ENCODE results near the gene TEX28. TPM values are rescaled to one million over a fixed set of nuclear protein-coding genes. Genes with fewer than 3 reads are reported as not detected.

TEX28 gene
- total RNA-seq, 5 donors from 2014 or later (not counting 1 experiment from before 2014, with no cell fraction given) = not detected

GRCh38 chrX:154333116-154333515 is 38.2 kb upstream of the TEX28 start:
- Mint-ChIP-seq H3K36me3 (no peaks in the 10 kb centered on the region), H3K4me1 (peaks cover 17 to 39% (median 29%) of the 10 kb centered on the region in 3 donors), H3K27ac (no peak overlapping the region), H3K4me3 (no peak overlapping the region), H3K9me3 (no peaks in the 10 kb centered on the region), H3K27me3 (peaks cover 0 to 3% of the 10 kb centered on the region in 2 donors)
- H3K9me3 ChIP-seq = no peaks in the 10 kb centered on the region
- H3K36me3 ChIP-seq (ENCODE audit: control insufficient read depth in 2 of 2, extremely low read depth in 1 of 2, insufficient read depth in 1 of 2, low read length in 1 of 2) = no peaks in the 10 kb centered on the region
- H3K4me1 ChIP-seq (ENCODE audit: control insufficient read depth in 1 of 2, extremely low read depth in 1 of 2, insufficient read depth in 2 of 2, low read length in 2 of 2) = peaks cover 0 to 29% of the 10 kb centered on the region in 2 experiments
- ChIA-PET POLR2A (no interaction called here), CTCF (interaction anchor here in 1 of 2 donors (0.6 kb wide), 1 partner anchor 384 kb away, joined by 3 read pairs; no protein-coding TSS in a partner anchor)
- no peak overlapping the region for H3K27ac ChIP-seq (ENCODE audit: low read length)
- no peaks in the 10 kb centered on the region for H3K27me3 ChIP-seq (replicated peaks in 1 of 2; ENCODE audit: control insufficient read depth in 2 of 2, extremely low read depth in 1 of 2, insufficient read depth in 2 of 2, low read length in 1 of 2)
- no CpG with 5 or more reads among the region's 9 CpGs for WGBS (ENCODE audit: insufficient coverage)
- no peak overlapping the region for H3K4me3 ChIP-seq (ENCODE audit: control insufficient read depth in 1 of 2, extremely low read depth in 1 of 2, low read length in 1 of 2)
- no peak for ATAC-seq (replicated peaks in 1 of 4)
- DNase-seq = no peak

GRCh38 chrX:154332561-154332960 is 37.6 kb upstream of the TEX28 start:
- H3K4me1 ChIP-seq (ENCODE audit: control insufficient read depth in 1 of 2, extremely low read depth in 1 of 2, insufficient read depth in 2 of 2, low read length in 2 of 2) = peaks cover 5 to 35% of the 10 kb centered on the region in 2 experiments
- no peak overlapping the region for H3K27ac ChIP-seq (ENCODE audit: low read length)
- H3K4me3 ChIP-seq (ENCODE audit: control insufficient read depth in 1 of 2, extremely low read depth in 1 of 2, low read length in 1 of 2) = no peak overlapping the region
- no peaks in the 10 kb centered on the region for H3K27me3 ChIP-seq (replicated peaks in 1 of 2; ENCODE audit: control insufficient read depth in 2 of 2, extremely low read depth in 1 of 2, insufficient read depth in 2 of 2, low read length in 1 of 2)
- no CpG with 5 or more reads among the region's 29 CpGs for WGBS (ENCODE audit: insufficient coverage)
- CTCF ChIA-PET = interaction anchor here in 1 of 2 donors (0.6 kb wide), 1 partner anchor 385 kb away, joined by 3 read pairs; no protein-coding TSS in a partner anchor
- Mint-ChIP-seq H3K4me3 (no peak overlapping the region), H3K27me3 (peaks cover 0 to 3% of the 10 kb centered on the region in 2 donors), H3K27ac (no peak overlapping the region), H3K4me1 (peaks cover 23 to 45% (median 35%) of the 10 kb centered on the region in 3 donors), H3K9me3 (no peaks in the 10 kb centered on the region), H3K36me3 (no peaks in the 10 kb centered on the region)
- DNase-seq = no peak
- no peaks in the 10 kb centered on the region for H3K9me3 ChIP-seq
- no peaks in the 10 kb centered on the region for H3K36me3 ChIP-seq (ENCODE audit: control insufficient read depth in 2 of 2, extremely low read depth in 1 of 2, insufficient read depth in 1 of 2, low read length in 1 of 2)
- POLR2A ChIA-PET = no interaction called here
- ATAC-seq (replicated peaks in 1 of 4) = no peak

DNA sequence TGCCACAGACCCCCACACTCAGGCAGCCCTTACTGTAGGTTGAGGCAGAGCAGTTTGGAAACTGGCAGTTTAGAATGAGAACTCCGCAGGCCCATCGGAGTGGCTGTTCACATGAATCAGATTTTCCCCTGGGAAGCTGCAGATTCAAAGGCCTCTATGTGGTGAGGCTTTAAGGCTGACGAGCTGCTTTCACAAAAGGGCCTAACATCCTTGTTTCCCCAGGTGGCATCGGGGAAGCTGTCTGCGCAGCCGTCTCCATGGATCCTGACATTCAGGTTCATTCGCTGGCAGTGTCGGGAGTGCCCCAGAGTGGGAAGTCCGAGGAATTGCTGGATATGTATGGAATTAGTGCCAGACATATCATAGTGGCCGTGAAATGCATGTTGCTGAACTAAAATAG is 34.4 kb upstream of the TEX28 start:
- H3K27ac Mint-ChIP-seq = peak overlapping the region; percentile 83 to 91
- DNase-seq (no peak), ATAC-seq (replicated peaks in 1 of 4) (no peak)
- H3K9me3 Mint-ChIP-seq = no peaks in the 10 kb centered on the region
- H3K4me3 Mint-ChIP-seq = no peak overlapping the region
- no peaks in the 10 kb centered on the region for H3K27me3 ChIP-seq (replicated peaks in 1 of 2; ENCODE audit: control insufficient read depth in 2 of 2, extremely low read depth in 1 of 2, insufficient read depth in 2 of 2, low read length in 1 of 2)
- H3K4me1 ChIP-seq (ENCODE audit: control insufficient read depth in 1 of 2, extremely low read depth in 1 of 2, insufficient read depth in 2 of 2, low read length in 2 of 2) = peaks cover 16 to 54% of the 10 kb centered on the region in 2 experiments
- peaks cover 0 to 3% of the 10 kb centered on the region in 2 donors for H3K27me3 Mint-ChIP-seq
- POLR2A ChIA-PET = no interaction called here
- WGBS (ENCODE audit: insufficient coverage) = 100% methylated on average over 6 of the region's 10 CpGs
- H3K4me1 Mint-ChIP-seq = peaks cover 44 to 58% (median 51%) of the 10 kb centered on the region in 3 donors
- H3K36me3 ChIP-seq (ENCODE audit: control insufficient read depth in 2 of 2, extremely low read depth in 1 of 2, insufficient read depth in 1 of 2, low read length in 1 of 2) = no peaks in the 10 kb centered on the region
- no peak overlapping the region for H3K4me3 ChIP-seq (ENCODE audit: control insufficient read depth in 1 of 2, extremely low read depth in 1 of 2, low read length in 1 of 2)
- peak overlapping the region; percentile 9 for H3K27ac ChIP-seq (ENCODE audit: low read length)
- no peaks in the 10 kb centered on the region for H3K9me3 ChIP-seq
- H3K36me3 Mint-ChIP-seq = no peaks in the 10 kb centered on the region
- CTCF ChIA-PET = no interaction called here

DNA sequence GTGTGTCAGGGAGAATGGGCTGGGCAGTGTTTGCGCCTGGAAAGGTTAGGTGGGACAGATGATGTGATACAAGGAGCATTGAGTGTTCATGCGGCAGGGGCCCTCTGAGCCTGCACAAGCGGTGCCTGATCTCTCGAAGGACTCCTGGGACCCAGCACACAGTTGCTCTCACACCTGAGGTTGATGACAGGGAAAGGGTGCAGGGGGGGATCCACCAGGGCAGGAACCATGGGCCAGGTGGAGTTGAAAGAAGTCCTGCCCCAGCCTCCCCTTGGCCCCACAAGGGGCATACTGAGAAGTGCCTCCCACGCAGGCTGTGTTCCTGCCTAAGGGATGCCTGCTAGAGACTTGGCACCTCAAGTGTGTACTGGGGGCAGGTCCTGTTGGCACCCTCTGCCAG is 33.7 kb upstream of the TEX28 start:
- no peaks in the 10 kb centered on the region for H3K36me3 Mint-ChIP-seq
- ATAC-seq (replicated peaks in 1 of 4) (no peak), DNase-seq (no peak)
- H3K36me3 ChIP-seq (ENCODE audit: control insufficient read depth in 2 of 2, extremely low read depth in 1 of 2, insufficient read depth in 1 of 2, low read length in 1 of 2) = no peaks in the 10 kb centered on the region
- H3K9me3 ChIP-seq = no peaks in the 10 kb centered on the region
- peaks cover 0 to 3% of the 10 kb centered on the region in 2 donors for H3K27me3 Mint-ChIP-seq
- H3K27ac ChIP-seq (ENCODE audit: low read length) = peak overlapping the region; percentile 9
- H3K4me3 ChIP-seq (ENCODE audit: control insufficient read depth in 1 of 2, extremely low read depth in 1 of 2, low read length in 1 of 2) = no peak overlapping the region
- ChIA-PET POLR2A (no interaction called here), CTCF (no interaction called here)
- H3K4me1 ChIP-seq (ENCODE audit: control insufficient read depth in 1 of 2, extremely low read depth in 1 of 2, insufficient read depth in 2 of 2, low read length in 2 of 2) = peaks cover 16 to 48% of the 10 kb centered on the region in 2 experiments
- 100% methylated on average over 2 of the region's 5 CpGs for WGBS (ENCODE audit: insufficient coverage)
- peak overlapping the region; percentile 83 to 91 for H3K27ac Mint-ChIP-seq
- no peaks in the 10 kb centered on the region for H3K9me3 Mint-ChIP-seq
- peaks cover 38 to 52% (median 45%) of the 10 kb centered on the region in 3 donors for H3K4me1 Mint-ChIP-seq
- no peaks in the 10 kb centered on the region for H3K27me3 ChIP-seq (replicated peaks in 1 of 2; ENCODE audit: control insufficient read depth in 2 of 2, extremely low read depth in 1 of 2, insufficient read depth in 2 of 2, low read length in 1 of 2)
- peak overlapping the region in 1 of 3 donors; percentile 70 for H3K4me3 Mint-ChIP-seq

DNA sequence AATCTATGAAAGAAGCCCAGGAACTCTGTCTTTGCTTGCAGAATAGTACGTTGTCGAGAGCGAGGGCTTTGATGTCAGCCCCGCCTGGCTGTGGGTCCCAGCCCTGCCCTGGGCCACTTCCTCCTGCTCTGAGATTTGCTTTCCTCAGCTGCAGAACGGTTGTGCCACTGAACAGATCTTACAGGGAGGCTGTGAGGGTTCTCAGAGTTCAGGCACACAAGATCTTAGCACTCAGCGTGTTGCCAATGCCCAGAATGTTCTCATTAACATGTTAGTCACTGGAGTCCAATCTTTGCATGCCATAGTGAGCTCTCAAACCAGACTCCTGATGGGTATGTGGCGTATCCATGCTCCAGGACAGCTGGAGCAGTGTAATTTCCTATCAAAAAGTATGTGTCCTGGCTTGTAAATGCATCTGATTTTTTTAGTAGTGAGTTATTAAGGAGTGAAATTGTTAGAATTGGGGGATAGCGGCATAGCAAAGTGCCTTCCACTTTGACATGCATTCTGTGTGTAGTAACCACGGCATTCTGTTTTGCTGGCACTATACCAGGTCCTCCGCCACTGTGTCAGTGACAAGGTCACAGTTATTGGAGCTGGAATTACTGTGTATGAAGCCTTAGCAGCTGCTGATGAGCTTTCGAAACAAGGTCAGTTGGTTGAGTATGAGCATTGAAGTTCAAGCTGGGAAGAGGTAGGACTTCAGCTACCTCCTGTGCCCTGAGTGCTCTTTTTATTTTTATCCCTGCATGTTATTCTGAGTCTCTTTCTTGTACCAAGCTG is 32.3 kb upstream of the TEX28 start:
- DNase-seq = peak in 31 of 35 experiments; percentile 38 to 73 (median 57)
- Mint-ChIP-seq H3K27ac (peak overlapping the region; percentile 91 to 92), H3K27me3 (peaks cover 0 to 3% of the 10 kb centered on the region in 2 donors), H3K4me1 (peaks cover 36 to 48% (median 44%) of the 10 kb centered on the region in 3 donors), H3K4me3 (peak overlapping the region; percentile 32 to 70 (median 64)), H3K9me3 (no peaks in the 10 kb centered on the region), H3K36me3 (no peaks in the 10 kb centered on the region)
- 27% methylated on average over 6 of the region's 11 CpGs for WGBS (ENCODE audit: insufficient coverage)
- Histone ChIP-seq H3K36me3 (ENCODE audit: control insufficient read depth in 2 of 2, extremely low read depth in 1 of 2, insufficient read depth in 1 of 2, low read length in 1 of 2) (no peaks in the 10 kb centered on the region), H3K27me3 (replicated peaks in 1 of 2; ENCODE audit: control insufficient read depth in 2 of 2, extremely low read depth in 1 of 2, insufficient read depth in 2 of 2, low read length in 1 of 2) (no peaks in the 10 kb centered on the region), H3K27ac (ENCODE audit: low read length) (peak overlapping the region; percentile 67), H3K4me3 (ENCODE audit: control insufficient read depth in 1 of 2, extremely low read depth in 1 of 2, low read length in 1 of 2) (peak overlapping the region; percentile 16 to 25), H3K4me1 (ENCODE audit: control insufficient read depth in 1 of 2, extremely low read depth in 1 of 2, insufficient read depth in 2 of 2, low read length in 2 of 2) (peaks cover 16 to 44% of the 10 kb centered on the region in 2 experiments), H3K9me3 (no peaks in the 10 kb centered on the region)
- peak; percentile 94 to 98 (median 97) for ATAC-seq (replicated peaks in 1 of 4)
- ChIA-PET POLR2A (no interaction called here), CTCF (interaction anchor here in 1 of 2 donors (1.0 to 1.3 kb wide), 3 partner anchors 13 to 190 kb away, joined by 3 to 4 read pairs (median 4); no protein-coding TSS in a partner anchor)

DNA sequence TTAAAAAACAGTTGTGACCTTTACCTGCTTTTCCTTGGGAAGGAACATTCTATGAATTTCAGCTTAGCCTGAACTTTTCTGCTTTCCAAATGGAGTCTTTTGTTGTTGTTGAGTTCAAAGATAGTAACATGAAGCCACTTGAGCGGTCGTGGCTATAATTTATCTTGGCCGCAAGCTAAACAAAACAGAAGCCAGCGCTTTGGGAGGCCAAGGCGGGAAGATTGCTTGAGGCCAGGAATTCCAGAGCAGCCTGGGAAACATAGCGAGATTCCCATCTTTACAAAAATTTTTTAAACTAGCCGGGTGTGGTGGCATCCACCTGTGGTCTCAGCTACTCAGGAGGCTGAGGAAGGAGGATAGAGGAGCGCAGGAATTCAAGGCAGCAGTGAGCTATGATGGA is 30.6 kb upstream of the TEX28 start:
- CTCF ChIA-PET = interaction anchor here in 1 of 2 donors (0.9 kb wide), 1 partner anchor 48 kb away, joined by 3 read pairs; no protein-coding TSS in a partner anchor
- WGBS (ENCODE audit: insufficient coverage) = no CpG with 5 or more reads among the region's 8 CpGs
- Mint-ChIP-seq H3K27ac (peak overlapping the region; percentile 91 to 92), H3K4me3 (peak overlapping the region in 1 of 3 donors; percentile 15), H3K36me3 (no peaks in the 10 kb centered on the region), H3K9me3 (no peaks in the 10 kb centered on the region), H3K27me3 (no peaks in the 10 kb centered on the region), H3K4me1 (peaks cover 50 to 59% (median 56%) of the 10 kb centered on the region in 3 donors)
- Histone ChIP-seq H3K9me3 (no peaks in the 10 kb centered on the region), H3K4me3 (ENCODE audit: control insufficient read depth in 1 of 2, extremely low read depth in 1 of 2, low read length in 1 of 2) (no peak overlapping the region), H3K27me3 (replicated peaks in 1 of 2; ENCODE audit: control insufficient read depth in 2 of 2, extremely low read depth in 1 of 2, insufficient read depth in 2 of 2, low read length in 1 of 2) (no peaks in the 10 kb centered on the region), H3K27ac (ENCODE audit: low read length) (peak overlapping the region; percentile 67), H3K36me3 (ENCODE audit: control insufficient read depth in 2 of 2, extremely low read depth in 1 of 2, insufficient read depth in 1 of 2, low read length in 1 of 2) (no peaks in the 10 kb centered on the region), H3K4me1 (ENCODE audit: control insufficient read depth in 1 of 2, extremely low read depth in 1 of 2, insufficient read depth in 2 of 2, low read length in 2 of 2) (peaks cover 18 to 58% of the 10 kb centered on the region in 2 experiments)
- POLR2A ChIA-PET = no interaction called here
- DNase-seq (no peak), ATAC-seq (replicated peaks in 1 of 4) (no peak)
